ENCODE measurements around the gene UBE2K. TPM values are rescaled to one million over a fixed set of nuclear protein-coding genes. Genes with fewer than 3 reads are reported as not detected.
"Not testable (repeated sequence)": the region's sequence is repeated elsewhere in the genome, so short reads cannot be mapped to it uniquely, and the experiment has no call there.

UBE2K gene
- total RNA-seq, 4 donors from 2014 or later: 18.4 to 38.8 (median 26.1) TPM

- H3K27me3 ChIP-seq: no peaks in the 10 kb centered on the region
- no peak for DNase-seq
- no peak overlapping the region for H3K27ac ChIP-seq
- no peak for TF ChIP-seq CTCF (IDR thresholded peaks at IDR 0.05)
- no peak for TF ChIP-seq POLR2A (IDR thresholded peaks at IDR 0.05)
- no peak overlapping the region for H3K4me3 ChIP-seq
- no peaks in the 10 kb centered on the region for H3K9me3 ChIP-seq
- H3K36me3 ChIP-seq: peaks cover 0 to 6% (median 0%) of the 10 kb centered on the region in 3 donors
- H3K4me1 ChIP-seq: peaks cover 0 to 7% (median 0%) of the 10 kb centered on the region in 4 donors
Measured at GRCh38 chr4:39716356-39716755, 18.4 kb downstream of the UBE2K start.

- H3K9me3 ChIP-seq, H3K27me3 ChIP-seq, H3K27ac ChIP-seq, H3K4me3 ChIP-seq, H3K4me1 ChIP-seq, DNase-seq, H3K36me3 ChIP-seq: not testable (repeated sequence)
Measured at GRCh38 chr4:39717743-39718142, 19.8 kb downstream of the UBE2K start.

- Histone ChIP-seq H3K4me3 (no peak overlapping the region), H3K36me3 (peaks cover 0 to 6% (median 0%) of the 10 kb centered on the region in 3 donors), H3K9me3 (no peaks in the 10 kb centered on the region), H3K4me1 (peaks cover 0 to 7% (median 0%) of the 10 kb centered on the region in 4 donors), H3K27me3 (no peaks in the 10 kb centered on the region), H3K27ac (no peak overlapping the region)
- DNase-seq: no peak
- TF ChIP-seq CTCF (IDR thresholded peaks at IDR 0.05): no peak
- no peak for TF ChIP-seq POLR2A (IDR thresholded peaks at IDR 0.05)
Measured at GRCh38 chr4:39718366-39719323, 20.7 kb downstream of the UBE2K start.

- peaks cover 0 to 6% (median 0%) of the 10 kb centered on the region in 3 donors for H3K36me3 ChIP-seq
- peaks cover 0 to 7% (median 0%) of the 10 kb centered on the region in 4 donors for H3K4me1 ChIP-seq
- DNase-seq: no peak
- no peaks in the 10 kb centered on the region for H3K27me3 ChIP-seq
- H3K4me3 ChIP-seq: no peak overlapping the region
- no peaks in the 10 kb centered on the region for H3K9me3 ChIP-seq
- TF ChIP-seq POLR2A (IDR thresholded peaks at IDR 0.05): no peak
- TF ChIP-seq CTCF (IDR thresholded peaks at IDR 0.05): no peak
- H3K27ac ChIP-seq: no peak overlapping the region
Measured at GRCh38 chr4:39719804-39720580, 22.1 kb downstream of the UBE2K start.

- not testable (repeated sequence) for DNase-seq, H3K36me3 ChIP-seq, H3K4me3 ChIP-seq, H3K4me1 ChIP-seq, H3K9me3 ChIP-seq, H3K27ac ChIP-seq, H3K27me3 ChIP-seq
Measured at GRCh38 chr4:39721273-39721672, 23.3 kb downstream of the UBE2K start.

- Histone ChIP-seq H3K36me3 (peaks cover 0 to 6% (median 0%) of the 10 kb centered on the region in 3 donors), H3K9me3 (no peaks in the 10 kb centered on the region), H3K4me3 (no peak overlapping the region), H3K4me1 (peaks cover 0 to 7% (median 0%) of the 10 kb centered on the region in 4 donors), H3K27me3 (no peaks in the 10 kb centered on the region), H3K27ac (no peak overlapping the region)
- no peak for DNase-seq
- no peak for TF ChIP-seq POLR2A (IDR thresholded peaks at IDR 0.05)
- no peak for TF ChIP-seq CTCF (IDR thresholded peaks at IDR 0.05)
Measured at GRCh38 chr4:39721788-39722187, 23.9 kb downstream of the UBE2K start.

Measured in Peyer's patch (tissue), 4 donors.